Stimulated activated CD8-positive, alpha-beta memory T cell treated with anti-CD3 and anti-CD28 coated beads, Interleukin-7, amount 100 ng/mL, for 24 hours (primary cell): ENCODE data around the gene PACSIN1.
"Not testable (repeated sequence)": the region's sequence is repeated elsewhere in the genome, so short reads cannot be mapped to it uniquely, and the experiment has no call there.

Experiments used
- DNase-seq: peaks from one replicate; pipeline ENCODE4 v3.0.0-alpha.2; 2020; ENCODE audit warnings: low read depth

The PACSIN1 gene

GRCh38 chr6:34457742-34458735 lies 7.8 kb upstream of the PACSIN1 start:
- DNase-seq, result no peak

DNA sequence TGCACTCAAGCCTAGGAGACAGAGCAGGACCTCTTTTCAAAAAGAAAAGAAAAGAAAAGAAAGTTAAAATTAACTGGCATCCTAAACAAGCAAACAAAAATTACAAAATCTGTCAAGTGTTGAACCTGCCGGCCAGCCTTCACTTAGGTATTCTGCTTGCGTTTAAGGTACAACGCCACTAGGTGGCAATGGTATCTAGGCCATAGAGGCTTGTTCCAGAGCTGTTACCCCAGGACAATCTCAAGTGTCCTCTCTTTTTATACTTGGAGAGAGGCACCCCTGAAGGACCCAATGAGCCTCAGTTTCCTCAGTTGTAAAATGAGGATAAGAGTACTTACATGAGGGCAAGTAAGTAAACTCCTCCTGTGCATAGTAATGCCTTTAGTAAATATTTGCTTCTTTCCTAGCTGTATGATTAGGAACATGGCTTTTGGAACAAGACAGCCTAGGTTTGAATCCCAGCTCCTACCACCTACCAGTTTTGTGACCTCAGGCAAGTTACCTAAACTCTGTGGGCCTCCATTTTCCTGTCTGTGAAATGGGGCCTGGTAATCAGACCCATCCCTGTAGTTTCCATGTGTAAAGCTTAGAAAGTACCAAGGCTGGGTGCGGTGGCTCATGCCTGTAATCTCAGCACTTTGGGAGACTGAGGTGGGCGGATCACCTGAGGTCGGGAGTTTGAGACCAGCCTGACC lies 5.8 kb upstream of the PACSIN1 start:
- no peak for DNase-seq

DNA sequence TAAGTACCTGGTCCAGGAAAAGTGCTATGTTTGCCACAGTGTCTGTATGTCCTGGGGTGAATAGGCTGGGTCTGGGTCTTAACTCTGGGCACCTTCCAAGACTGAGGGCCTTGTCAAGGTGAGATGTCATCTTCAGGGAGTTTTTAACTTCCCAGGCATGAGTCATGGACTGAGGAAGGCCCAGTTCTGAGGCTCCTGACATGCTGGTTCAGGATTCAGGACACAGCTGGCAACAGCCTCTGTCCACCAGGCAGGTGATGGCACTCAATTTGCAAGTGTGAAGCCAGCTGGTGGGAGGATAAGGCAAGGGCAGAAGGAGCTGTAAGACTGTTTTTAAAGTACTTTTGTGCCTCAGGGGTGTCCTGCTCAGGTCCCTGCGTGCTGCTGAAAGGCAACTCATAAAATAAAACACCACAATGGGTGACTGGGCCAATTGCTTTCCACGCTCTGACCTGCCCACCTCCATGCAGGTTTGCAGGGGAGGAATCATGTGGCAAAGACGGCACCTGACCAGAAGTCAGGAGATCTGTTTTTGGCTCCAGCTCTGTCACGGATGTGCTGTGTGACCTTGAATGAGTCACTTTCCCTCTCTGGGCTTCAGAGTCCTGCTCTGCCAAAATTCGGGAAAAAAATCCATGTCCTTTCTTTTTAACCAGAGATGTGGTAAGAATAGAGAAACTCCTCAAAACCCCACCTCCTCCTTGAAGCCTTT lies 4.9 kb upstream of the PACSIN1 start:
- no peak for DNase-seq

GRCh38 chr6:34462010-34462409 lies 3.9 kb upstream of the PACSIN1 start:
- no peak for DNase-seq

DNA sequence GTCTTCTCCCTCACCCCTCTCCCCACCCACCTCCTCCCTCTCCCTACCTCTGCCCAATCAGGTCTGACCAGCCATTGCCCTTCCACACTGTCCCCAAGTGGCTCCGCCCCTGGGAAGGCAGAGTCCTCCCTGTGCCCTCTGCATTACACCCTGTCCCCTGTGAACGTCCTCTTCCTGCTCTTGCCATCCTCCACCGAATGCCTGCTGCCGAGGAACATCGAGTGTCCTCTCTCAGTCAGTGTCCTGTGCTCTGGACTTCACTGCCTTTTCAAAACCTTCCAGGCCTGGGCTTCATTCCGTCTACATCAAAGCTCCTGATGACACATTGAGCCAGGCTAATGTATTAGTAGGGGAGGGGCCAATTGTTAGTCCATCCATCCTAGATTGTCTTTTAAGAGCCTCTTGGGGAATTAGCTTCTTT lies 3.3 kb upstream of the PACSIN1 start:
- no peak for DNase-seq

DNA sequence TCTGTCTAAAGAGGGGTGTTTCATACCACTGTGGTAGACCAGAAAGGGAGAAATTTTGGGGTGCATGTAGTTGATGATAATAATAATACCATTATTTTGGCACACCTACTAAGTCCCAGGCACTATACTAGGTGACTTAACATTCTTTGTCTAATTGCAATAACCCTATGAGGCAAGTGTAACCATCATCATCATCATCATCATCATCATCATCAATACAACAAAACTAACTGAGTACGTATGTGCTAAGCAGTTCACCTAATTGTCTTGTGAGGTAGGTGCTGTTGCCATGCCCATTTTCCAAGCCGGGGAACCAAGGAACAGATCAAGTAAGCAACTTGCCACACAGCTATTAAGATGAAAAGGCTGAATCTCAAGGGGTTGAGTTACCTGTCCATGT lies 2.6 kb upstream of the PACSIN1 start:
- DNase-seq, result no peak

DNA sequence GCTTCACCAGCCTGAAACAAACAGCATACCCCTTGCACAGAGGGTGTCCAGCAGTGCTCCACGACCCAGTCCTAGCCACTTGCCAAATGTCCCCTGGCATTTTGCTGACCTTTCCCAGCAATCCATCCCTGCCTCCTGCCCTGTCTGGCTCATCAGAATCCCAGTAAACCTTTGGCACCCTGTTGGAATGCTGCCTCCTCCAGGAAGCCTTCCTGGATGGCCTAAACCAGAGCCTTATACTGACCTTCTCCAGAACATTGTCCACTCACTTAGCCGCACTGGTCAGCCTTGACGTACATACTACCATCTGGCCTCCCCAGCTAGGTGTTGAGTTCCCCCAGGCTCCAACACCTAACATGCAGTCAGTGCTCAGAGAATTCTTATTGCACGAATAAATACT lies 2.0 kb upstream of the PACSIN1 start:
- no peak for DNase-seq

GRCh38 chr6:34466242-34467185 lies 638 bp downstream of the PACSIN1 start:
- no peak for DNase-seq

- no peak for DNase-seq
Measured at GRCh38 chr6:34468378-34468892, 2.6 kb downstream of the PACSIN1 start.

DNA sequence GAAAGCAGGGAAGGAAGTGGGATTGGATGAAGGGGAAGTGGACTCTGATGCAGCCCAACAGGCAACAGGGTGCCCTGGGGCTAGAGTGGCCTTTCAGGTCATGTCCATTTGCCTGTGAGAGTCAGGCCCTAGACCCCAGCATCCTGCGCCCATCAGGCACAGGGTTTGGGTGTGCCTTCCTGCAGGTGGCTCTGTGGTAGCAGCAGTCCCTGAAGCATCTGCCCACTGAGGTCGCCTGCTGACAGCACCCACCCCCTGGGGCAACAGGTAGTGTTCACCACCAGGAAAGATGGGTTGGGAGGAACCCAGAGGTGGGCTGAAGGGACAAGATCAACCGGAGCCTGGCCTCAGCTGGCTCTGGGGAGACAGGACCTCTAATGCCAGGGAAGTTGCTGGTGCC lies 3.6 kb downstream of the PACSIN1 start:
- no peak for DNase-seq

DNA sequence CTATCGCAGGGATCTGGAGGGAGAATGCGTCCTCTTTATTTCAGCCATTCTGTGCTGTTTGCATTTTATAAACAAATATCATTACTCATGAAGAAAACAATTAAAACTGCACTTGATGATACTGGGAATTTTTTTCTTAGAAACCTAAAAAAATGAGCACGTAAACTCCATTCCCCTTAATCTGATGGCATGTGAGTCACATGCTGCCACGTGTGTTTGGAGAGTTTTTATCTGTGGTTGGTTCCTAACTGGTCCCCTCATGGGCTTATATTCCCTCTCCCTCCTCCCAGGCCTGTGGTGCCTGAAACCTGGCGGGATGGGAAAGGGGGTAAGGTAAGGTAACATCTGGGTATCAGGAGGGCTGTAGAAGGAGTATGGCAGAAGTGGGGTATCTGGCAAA lies 6.5 kb downstream of the PACSIN1 start:
- no peak for DNase-seq

GRCh38 chr6:34473967-34474366 lies 8.1 kb downstream of the PACSIN1 start:
- DNase-seq, result no peak

DNA sequence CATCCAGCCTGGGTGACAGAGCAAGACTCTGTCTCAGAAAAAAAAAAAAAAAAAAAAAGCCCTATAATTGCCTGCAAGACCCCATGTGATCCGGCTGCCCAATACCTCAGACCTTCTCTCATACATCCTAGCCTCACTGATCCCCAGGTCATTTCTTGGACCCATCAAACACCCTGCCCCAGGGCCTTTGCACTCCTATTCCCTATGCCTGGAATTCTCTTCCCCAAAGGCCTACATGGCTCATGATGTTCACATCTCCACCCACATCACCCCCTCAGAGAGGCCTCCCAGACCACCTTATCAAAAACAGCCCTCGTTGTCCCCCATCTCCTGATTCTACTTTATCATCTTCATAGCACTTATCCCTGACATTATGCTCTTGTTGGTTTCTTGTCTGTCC lies 8.9 kb downstream of the PACSIN1 start:
- DNase-seq, result no peak

- DNase-seq, result no peak
Measured at GRCh38 chr6:34475238-34475682, 9.4 kb downstream of the PACSIN1 start.

DNA sequence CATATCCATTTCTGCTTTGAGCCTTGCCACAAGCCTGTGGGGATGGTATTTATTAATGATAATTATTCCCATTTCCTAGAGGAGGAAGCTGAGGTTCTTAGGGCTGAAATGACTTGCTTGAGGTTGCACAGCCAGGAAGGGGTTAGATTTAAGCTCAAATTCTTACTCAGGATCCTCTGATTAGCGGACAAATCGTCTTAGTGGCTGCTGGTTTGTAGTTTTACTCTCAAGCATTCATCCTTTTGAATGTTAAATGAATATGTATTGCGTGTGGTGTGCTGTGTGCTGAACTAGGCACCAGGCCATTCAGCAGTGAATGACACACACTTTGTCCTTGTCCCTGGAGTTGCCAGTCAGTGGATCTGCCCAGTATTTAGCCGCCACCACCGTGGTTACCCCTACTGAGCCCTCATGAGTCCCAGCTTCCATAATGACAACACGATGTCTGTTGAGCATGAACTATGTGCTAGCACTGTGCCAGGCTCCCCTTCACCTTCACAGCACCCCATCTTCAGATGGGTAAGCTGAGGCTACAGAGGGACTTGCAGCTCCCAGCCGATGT lies 10.0 kb downstream of the PACSIN1 start:
- DNase-seq, result no peak

GRCh38 chr6:34476447-34476846 lies 10.6 kb downstream of the PACSIN1 start:
- DNase-seq, result no peak

DNA sequence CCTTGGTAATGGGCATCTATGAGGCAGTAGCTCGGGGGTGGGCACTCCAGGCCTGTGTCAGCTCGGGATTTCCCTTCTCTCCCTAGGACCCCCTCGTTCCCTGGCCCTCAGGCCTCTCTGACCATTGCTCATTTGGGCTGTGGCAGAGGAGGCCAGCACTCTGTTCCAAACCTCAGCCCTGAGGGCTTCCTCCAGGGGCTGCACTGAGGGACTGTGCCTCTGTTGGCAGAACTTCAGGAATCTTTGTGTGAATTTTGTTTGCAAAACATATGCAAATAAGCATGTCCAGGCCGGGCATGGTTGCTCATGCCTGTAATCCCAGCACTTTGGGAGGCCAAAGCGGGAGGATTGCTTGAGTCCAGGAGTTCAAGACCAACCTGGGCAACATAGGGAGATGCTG lies 11.0 kb downstream of the PACSIN1 start:
- no peak for DNase-seq

DNA sequence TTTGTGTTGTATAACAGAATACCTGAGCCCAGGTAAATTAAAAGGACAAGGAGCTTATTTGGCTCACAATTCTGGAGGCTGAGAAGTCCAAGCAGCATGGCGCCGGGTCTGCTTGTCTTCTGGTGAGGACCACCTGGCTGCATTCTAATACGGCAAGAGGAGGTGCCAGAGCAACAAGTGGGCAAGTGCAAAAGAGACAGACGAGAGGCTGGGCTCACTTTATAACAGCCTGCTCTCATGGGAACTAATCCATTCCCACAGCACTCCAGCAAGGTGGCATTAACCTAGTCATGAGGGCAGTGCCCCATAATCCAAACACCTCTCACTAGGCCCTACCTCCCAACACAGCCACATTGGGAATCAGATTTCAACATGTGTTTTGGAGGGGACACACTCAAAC lies 12.9 kb downstream of the PACSIN1 start:
- no peak for DNase-seq

DNA sequence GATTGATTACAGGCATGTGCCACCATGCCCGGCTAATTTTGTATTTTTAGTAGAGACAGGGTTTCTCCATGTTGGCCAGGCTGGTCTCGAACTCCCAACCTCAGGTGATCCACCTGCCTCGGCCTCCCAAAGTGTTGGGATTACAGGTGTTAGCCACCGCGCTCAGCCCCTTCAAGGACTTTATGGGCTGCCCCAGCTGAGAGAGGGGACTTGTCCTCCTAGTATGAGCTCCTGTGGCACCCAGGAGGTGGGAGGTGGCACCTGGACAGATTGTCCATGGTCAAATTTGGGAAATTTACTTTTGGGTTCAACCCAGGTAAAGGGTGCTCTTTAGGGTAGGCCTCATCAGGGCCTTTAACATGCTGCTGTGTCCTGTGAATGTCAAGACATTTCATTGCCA lies 17.9 kb downstream of the PACSIN1 start:
- not testable (repeated sequence) for DNase-seq

DNA sequence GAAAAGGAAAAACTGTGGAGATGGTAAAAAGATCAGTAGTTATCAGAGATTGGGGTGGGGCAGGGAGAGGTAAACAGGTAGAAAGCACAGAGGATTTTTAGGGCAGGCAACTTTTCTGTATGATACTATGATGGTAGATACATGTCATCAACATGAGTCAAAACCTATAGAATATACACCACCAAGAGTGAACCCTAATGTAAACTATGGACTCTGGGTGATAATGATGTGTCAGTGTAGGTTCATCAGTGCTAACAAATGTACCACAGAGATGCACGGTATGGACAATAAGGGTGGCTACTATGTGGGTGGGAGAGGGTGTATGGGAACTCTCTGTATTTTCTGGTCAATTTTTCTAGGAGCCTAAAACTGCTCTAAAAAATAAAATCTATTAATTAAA lies 18.5 kb downstream of the PACSIN1 start:
- DNase-seq, result no peak

- peak; percentile 33 for DNase-seq
Measured at GRCh38 chr6:34484899-34485298, 19.0 kb downstream of the PACSIN1 start.
